HCT116 (cell line): ENCODE results near the gene ZNF367.

Experiments
- JUND ChIP-seq: IDR thresholded peaks from 2 replicates; pipeline ENCODE4 v1.6.1; 2012
- POLR2A ChIP-seq: IDR thresholded peaks from 2 replicates; pipeline ENCODE4 v1.7.0; 2011; ENCODE audit warnings: borderline replicate concordance; ENCODE audit not compliant: insufficient read depth, insufficient read length; ENCODE audit errors: extremely low read depth
- ZNF274 ChIP-seq: fragments of 200-500 bp; sonication (Bioruptor generic); IDR thresholded peaks from 2 replicates; pipeline ENCODE4 v1.6.1; 2014; ENCODE audit warnings: mild to moderate bottlenecking, low read depth, low read length, inconsistent platforms
- TF ChIP-seq, protein P1 (sequence below), 3 experiments: fragments of 200-600 bp in 1 of 3; sonication (generic) in 1 of 3; IDR thresholded peaks in 2 of 3; conservative IDR thresholded peaks in 1 of 3; 2 replicates each; pipeline ENCODE4 v1.5.1; 2012 to 2017; ENCODE audit warnings: low read depth in 2 of 3, low read length in 2 of 3, antibody characterized with exemption in 1 of 3, borderline replicate concordance in 1 of 3, control low read depth in 1 of 3, mild to moderate bottlenecking in 1 of 3, mixed read lengths in 1 of 3, mixed run types in 1 of 3, moderate library complexity in 1 of 3; ENCODE audit not compliant: insufficient read depth in 1 of 3

DNA sequence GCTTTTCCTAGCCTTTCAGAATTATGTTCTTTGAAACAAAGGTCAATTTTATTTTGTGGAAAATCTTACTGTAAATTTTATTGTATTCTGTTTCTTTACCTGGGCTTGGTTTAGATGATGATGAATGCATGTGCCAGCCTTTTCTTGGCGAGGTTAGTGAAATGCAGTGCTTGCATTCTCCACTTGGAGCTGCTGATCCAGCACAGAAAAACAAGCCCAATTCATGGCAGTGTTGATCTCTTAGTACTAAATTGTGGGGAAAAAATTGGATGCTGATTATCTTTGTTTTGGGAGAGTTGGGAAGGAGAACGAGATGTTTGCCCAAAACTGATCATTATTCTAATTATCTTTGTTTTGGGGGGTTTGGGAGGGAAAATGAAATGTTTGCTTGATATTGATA lies 35.5 kb upstream of the ZNF367 start:
- TF ChIP-seq, protein P1, sequence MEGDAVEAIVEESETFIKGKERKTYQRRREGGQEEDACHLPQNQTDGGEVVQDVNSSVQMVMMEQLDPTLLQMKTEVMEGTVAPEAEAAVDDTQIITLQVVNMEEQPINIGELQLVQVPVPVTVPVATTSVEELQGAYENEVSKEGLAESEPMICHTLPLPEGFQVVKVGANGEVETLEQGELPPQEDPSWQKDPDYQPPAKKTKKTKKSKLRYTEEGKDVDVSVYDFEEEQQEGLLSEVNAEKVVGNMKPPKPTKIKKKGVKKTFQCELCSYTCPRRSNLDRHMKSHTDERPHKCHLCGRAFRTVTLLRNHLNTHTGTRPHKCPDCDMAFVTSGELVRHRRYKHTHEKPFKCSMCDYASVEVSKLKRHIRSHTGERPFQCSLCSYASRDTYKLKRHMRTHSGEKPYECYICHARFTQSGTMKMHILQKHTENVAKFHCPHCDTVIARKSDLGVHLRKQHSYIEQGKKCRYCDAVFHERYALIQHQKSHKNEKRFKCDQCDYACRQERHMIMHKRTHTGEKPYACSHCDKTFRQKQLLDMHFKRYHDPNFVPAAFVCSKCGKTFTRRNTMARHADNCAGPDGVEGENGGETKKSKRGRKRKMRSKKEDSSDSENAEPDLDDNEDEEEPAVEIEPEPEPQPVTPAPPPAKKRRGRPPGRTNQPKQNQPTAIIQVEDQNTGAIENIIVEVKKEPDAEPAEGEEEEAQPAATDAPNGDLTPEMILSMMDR (IDR thresholded peaks at IDR 0.05 in 2 of 3, conservative IDR thresholded peaks at IDR 0.05 in 1 of 3; ENCODE audit: borderline replicate concordance in 1 of 3, insufficient read depth in 1 of 3, low read depth in 2 of 3, low read length in 2 of 3), result peak; percentile 22 to 56 (median 51); a peak in 5 of 6 replicates
- TF ChIP-seq POLR2A (no peak), ZNF274 (no peak), JUND (no peak)
